ENCODE measurements around the gene TNFRSF4. TPM values are rescaled to one million over a fixed set of nuclear protein-coding genes. Genes with fewer than 3 reads are reported as not detected.

TNFRSF4 gene
- total and polyA plus RNA-seq, 8 donors: 0.55 to 4.5 (median 2.9) TPM; not detected in 4

DNA sequence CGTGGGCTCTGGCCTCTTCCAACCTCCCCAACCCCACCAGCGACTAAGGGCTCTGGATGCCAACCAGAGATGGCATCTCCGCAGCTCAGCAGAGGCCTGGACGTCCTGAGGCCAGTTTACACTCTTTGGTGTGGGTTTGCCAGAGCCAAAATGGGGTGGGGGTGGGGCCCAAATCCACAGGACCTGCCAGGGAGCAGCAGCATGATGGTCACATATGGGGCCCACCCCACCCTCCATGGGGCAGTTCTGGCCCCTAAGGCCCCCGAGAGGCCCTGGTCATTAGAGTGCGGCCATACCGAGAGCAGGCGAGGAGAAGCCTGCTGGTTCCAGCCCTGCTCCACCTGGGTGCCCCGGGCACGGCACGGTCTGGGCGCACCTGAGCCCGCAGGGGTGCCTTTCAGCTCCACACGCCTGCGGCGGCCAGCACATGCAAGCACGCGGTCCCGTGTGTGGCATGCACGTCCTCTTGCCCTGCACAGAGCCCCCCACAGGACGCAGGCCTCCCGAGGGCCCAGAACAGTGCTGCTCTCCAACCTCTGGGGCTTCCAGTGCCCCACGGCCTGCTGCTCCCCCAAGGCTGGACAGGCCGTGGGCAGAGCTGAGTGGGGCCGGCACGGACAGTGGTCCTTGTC is 27.8 kb upstream of the TNFRSF4 start:
- no peak for DNase-seq
- 84 to 91% (median 87%) methylated on average over 16 to 26 of the region's 26 CpGs for WGBS, 5 donors
- no peak overlapping the region for H3K27ac ChIP-seq
- peaks cover 0 to 3% (median 0%) of the 10 kb centered on the region in 4 donors for H3K36me3 ChIP-seq
- intact Hi-C loops (cut with DNase I; ENCODE audit: low total_unique reads): no loop called here
- no peak overlapping the region for H3K4me3 ChIP-seq
- no peaks in the 10 kb centered on the region for H3K9me3 ChIP-seq
- TF ChIP-seq EP300 (IDR thresholded peaks at IDR 0.05) (no peak), POLR2A (IDR thresholded peaks at IDR 0.05) (no peak), POLR2AphosphoS5 (IDR thresholded peaks at IDR 0.05) (no peak)
- TF ChIP-seq, protein P1, sequence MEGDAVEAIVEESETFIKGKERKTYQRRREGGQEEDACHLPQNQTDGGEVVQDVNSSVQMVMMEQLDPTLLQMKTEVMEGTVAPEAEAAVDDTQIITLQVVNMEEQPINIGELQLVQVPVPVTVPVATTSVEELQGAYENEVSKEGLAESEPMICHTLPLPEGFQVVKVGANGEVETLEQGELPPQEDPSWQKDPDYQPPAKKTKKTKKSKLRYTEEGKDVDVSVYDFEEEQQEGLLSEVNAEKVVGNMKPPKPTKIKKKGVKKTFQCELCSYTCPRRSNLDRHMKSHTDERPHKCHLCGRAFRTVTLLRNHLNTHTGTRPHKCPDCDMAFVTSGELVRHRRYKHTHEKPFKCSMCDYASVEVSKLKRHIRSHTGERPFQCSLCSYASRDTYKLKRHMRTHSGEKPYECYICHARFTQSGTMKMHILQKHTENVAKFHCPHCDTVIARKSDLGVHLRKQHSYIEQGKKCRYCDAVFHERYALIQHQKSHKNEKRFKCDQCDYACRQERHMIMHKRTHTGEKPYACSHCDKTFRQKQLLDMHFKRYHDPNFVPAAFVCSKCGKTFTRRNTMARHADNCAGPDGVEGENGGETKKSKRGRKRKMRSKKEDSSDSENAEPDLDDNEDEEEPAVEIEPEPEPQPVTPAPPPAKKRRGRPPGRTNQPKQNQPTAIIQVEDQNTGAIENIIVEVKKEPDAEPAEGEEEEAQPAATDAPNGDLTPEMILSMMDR (IDR thresholded peaks at IDR 0.05): no peak
- peaks cover 19 to 47% (median 37%) of the 10 kb centered on the region in 4 donors for H3K4me1 ChIP-seq
- H3K27me3 ChIP-seq: peaks cover 7 to 79% (median 57%) of the 10 kb centered on the region in 3 donors

DNA sequence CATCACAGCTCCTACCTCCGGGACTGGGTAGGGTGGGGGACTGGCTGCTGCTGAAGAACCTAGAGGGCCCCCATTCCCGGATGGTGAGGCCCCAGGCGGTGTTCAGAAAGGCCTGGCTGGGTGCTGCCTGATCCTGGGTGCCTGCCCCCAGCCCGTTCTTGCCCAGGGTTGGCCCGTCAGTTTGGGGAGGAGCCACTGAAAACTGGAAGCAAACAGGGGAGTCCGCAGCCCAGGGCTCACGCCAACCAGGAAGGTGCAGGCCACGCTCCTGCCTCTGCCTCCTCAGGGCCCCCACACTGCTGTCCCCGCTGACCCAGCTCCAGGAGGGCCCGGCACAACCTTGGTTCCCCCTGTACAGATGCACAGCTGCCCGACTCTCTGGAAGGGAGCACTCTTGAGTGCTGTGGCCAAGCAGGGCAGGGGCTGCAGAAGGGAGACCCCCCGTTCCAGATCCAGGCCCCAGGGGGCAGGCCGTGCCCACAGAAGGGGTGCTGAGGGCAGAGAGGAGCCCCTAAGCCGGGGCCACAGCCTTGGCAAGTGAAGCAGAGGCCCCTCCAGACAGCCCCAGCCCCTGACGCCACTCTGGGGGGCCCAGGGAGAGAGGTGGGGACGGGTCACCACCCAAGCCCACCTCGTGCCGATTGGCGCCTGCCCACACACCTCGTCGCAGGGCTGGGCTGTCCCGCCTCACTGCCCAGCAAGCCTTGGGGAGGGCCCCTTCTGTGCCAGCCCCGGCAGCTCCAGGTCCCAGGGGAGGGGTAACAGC is 27.1 kb upstream of the TNFRSF4 start:
- peaks cover 13 to 43% (median 35%) of the 10 kb centered on the region in 4 donors for H3K4me1 ChIP-seq
- peak in 1 of 2 donors; percentile 68 for DNase-seq
- 38 to 59% (median 55%) methylated on average over 8 to 23 of the region's 23 CpGs for WGBS, 5 donors
- H3K27ac ChIP-seq: no peak overlapping the region
- no peak for TF ChIP-seq POLR2AphosphoS5 (IDR thresholded peaks at IDR 0.05)
- peaks cover 0 to 3% (median 0%) of the 10 kb centered on the region in 4 donors for H3K36me3 ChIP-seq
- no peaks in the 10 kb centered on the region for H3K9me3 ChIP-seq
- peaks cover 7 to 76% (median 50%) of the 10 kb centered on the region in 3 donors for H3K27me3 ChIP-seq
- no peak overlapping the region for H3K4me3 ChIP-seq
- intact Hi-C loops (cut with DNase I; ENCODE audit: low total_unique reads): no loop called here

DNA sequence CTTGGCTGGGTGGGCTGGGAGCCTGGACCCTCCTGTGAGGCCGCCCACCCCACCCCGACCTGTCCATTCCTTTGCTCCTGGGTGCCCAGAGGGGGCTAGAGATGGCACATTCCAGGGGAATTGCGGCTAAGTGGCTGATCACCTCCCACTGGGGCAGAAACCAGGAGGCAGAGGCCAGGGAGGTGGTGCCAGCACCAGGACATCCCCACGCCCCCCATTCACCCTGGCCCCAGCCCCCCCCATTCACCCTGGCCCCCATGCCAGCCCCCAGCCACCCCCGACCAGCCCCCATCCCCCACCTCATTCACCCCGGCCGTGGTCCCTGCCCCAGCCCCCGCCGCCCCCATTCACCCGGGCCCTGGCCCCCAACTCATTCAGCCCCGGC is 26.4 kb upstream of the TNFRSF4 start:
- DNase-seq: no peak
- 48 to 100% (median 72%) methylated on average over 1 to 11 of the region's 11 CpGs for WGBS, 5 donors
- TF ChIP-seq POLR2AphosphoS5 (IDR thresholded peaks at IDR 0.05) (no peak), EP300 (IDR thresholded peaks at IDR 0.05) (no peak), POLR2A (IDR thresholded peaks at IDR 0.05) (no peak)
- TF ChIP-seq, protein P1 (IDR thresholded peaks at IDR 0.05): no peak
- H3K4me3 ChIP-seq: no peak overlapping the region
- no peak overlapping the region for H3K27ac ChIP-seq
- H3K9me3 ChIP-seq: no peaks in the 10 kb centered on the region
- peaks cover 13 to 38% (median 35%) of the 10 kb centered on the region in 4 donors for H3K4me1 ChIP-seq
- peaks cover 0 to 7% (median 2%) of the 10 kb centered on the region in 4 donors for H3K36me3 ChIP-seq
- intact Hi-C loops (cut with DNase I; ENCODE audit: low total_unique reads): no loop called here
- H3K27me3 ChIP-seq: peaks cover under 1 to 69% (median 43%) of the 10 kb centered on the region in 3 donors

DNA sequence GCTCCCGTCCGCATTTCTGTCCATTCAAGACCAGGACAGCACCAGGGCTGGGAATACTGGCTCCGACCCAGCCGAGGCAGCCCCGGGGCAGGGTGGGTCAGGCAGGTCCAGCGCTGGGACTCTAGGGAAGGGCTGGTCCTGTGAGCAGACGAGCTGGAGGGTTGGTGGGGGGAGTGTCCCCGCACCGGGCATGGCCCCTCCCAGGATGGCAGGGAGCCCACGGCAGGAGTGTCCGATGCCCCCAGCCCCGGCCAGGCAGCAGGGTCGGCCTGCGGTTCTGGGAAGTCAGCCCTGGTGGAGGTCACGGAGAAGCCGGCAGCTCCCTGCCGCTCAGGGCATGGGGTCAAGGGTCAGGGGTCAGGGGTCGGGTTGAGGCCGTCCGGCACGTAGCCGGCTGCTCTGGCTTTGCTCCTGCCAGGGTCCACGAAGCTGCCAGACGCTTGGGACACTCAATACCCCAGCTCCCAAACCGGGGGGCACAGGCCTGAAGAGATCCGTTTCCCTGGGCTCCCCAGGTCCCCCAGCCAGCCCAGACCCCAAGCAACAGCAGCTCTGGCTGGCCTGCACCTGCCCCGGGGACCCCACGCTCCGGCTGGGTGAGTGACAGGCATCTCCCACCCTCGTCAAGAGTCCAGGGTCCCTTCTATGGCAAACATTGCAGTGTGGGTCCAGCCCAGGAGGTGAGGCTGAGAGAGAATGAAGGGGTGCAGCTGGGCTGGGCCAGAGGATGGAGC is 25.8 kb upstream of the TNFRSF4 start:
- DNase-seq: no peak
- TF ChIP-seq POLR2A (IDR thresholded peaks at IDR 0.05) (no peak), POLR2AphosphoS5 (IDR thresholded peaks at IDR 0.05) (no peak), EP300 (IDR thresholded peaks at IDR 0.05) (no peak)
- TF ChIP-seq, protein P1 (IDR thresholded peaks at IDR 0.05): no peak
- no peak overlapping the region for H3K4me3 ChIP-seq
- 29 to 46% (median 35%) methylated on average over 6 to 30 of the region's 30 CpGs for WGBS, 5 donors
- peaks cover 13 to 38% (median 35%) of the 10 kb centered on the region in 4 donors for H3K4me1 ChIP-seq
- peaks cover 0 to 66% (median 41%) of the 10 kb centered on the region in 3 donors for H3K27me3 ChIP-seq
- intact Hi-C loops (cut with DNase I; ENCODE audit: low total_unique reads): no loop called here
- H3K27ac ChIP-seq: no peak overlapping the region
- peaks cover 0 to 12% (median 8%) of the 10 kb centered on the region in 4 donors for H3K36me3 ChIP-seq
- H3K9me3 ChIP-seq: no peaks in the 10 kb centered on the region
